Lower lobe of right lung (tissue), 2 donors: ENCODE results near the gene HDAC9. TPM values are rescaled to one million over a fixed set of nuclear protein-coding genes. Genes with fewer than 3 reads are reported as not detected.

ENCODE experiments used
- ATAC-seq, 2 donors: fragments of 200-7000 bp; cut with Tn5 transposase; one replicate each; pipeline ENCODE4 v1.9.1; 2020 to 2022; ENCODE audit warnings: mild to moderate bottlenecking in 2 of 2, moderate library complexity in 2 of 2
- DNase-seq: peaks from one replicate; pipeline ENCODE4 v3.0.0-alpha.2; 2020
- H3K27ac ChIP-seq: fragments of 200-600 bp; one replicate; pipeline ENCODE4 v1.8.0; 2022
- H3K27me3 ChIP-seq: fragments of 200-600 bp; one replicate; pipeline ENCODE4 v1.8.0; 2022; ENCODE audit warnings: low read depth
- H3K36me3 ChIP-seq: fragments of 200-600 bp; one replicate; pipeline ENCODE4 v1.8.0; 2022; ENCODE audit warnings: mild to moderate bottlenecking
- H3K4me1 ChIP-seq: fragments of 200-600 bp; one replicate; pipeline ENCODE4 v1.8.0; 2022
- H3K4me3 ChIP-seq: fragments of 200-600 bp; one replicate; pipeline ENCODE4 v1.8.0; 2022; ENCODE audit warnings: mild to moderate bottlenecking
- H3K9me3 ChIP-seq: fragments of 200-600 bp; one replicate; pipeline ENCODE4 v1.8.0; 2022
- CTCF ChIP-seq: fragments of 200-600 bp; IDR thresholded peaks from one replicate; pipeline ENCODE4 v1.8.0; 2022; ENCODE audit warnings: antibody characterized with exemption, mild to moderate bottlenecking
- intact Hi-C: fragments of 100-400 bp; cut with DNase I; formaldehyde crosslinking; loops from one replicate; pipeline ENCODE4 v1.11.0; 2022
- total RNA-seq: library from RNA; stranded (reverse); fragmentation: NEBNext Ultra II Directional; extraction: Animal tissue kit (Norgen Biotek cat#: 25700); gene quantifications from one replicate; pipeline ENCODE4 v1.2.1, GENCODE V29; 2021
- donor health status: DM: no; HTN: yes; CAD: no; lungs with severe emphysema.

The HDAC9 gene
- total RNA-seq, 1 donor from 2014 or later, result 14.3 TPM

DNA sequence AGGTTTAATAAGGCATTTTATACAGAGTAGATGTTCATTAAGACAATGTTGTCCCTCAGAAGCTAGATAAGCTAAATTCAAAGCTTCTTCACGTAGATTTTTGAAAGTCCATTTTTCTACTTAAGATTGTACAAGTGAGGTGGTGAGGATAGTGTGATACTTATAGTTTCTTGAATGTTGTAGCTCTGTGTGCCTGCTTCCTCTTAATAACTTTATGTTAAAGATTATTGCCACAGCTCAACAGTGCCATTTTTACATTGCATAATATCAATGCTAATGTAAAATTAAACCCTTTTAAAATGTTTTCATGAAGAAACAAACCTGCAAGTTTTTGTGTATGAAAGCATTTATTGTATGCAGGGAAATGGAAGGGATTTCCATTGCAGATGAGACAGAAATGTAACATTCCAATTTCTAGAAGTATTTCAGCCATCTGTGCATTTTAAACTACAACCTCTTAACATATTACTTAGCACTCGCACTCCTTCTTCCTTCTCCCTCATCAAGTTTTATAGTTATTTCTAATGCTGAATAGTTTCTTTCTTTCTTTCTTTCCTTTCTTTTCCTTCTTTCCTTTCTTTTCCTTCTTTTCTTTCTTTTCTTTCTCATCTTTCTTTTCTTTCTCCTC, 409.9 kb downstream of the HDAC9 start:
- H3K4me1 ChIP-seq, result no peaks in the 10 kb centered on the region
- TF ChIP-seq CTCF, result no peak
- H3K4me3 ChIP-seq, result no peak overlapping the region
- H3K27me3 ChIP-seq, result no peaks in the 10 kb centered on the region
- ATAC-seq (no peak), DNase-seq (no peak)
- intact Hi-C loops, result no loop called here
- H3K36me3 ChIP-seq, result no peaks in the 10 kb centered on the region
- H3K9me3 ChIP-seq, result peaks cover 1% of the 10 kb centered on the region
- H3K27ac ChIP-seq, result no peak overlapping the region

DNA sequence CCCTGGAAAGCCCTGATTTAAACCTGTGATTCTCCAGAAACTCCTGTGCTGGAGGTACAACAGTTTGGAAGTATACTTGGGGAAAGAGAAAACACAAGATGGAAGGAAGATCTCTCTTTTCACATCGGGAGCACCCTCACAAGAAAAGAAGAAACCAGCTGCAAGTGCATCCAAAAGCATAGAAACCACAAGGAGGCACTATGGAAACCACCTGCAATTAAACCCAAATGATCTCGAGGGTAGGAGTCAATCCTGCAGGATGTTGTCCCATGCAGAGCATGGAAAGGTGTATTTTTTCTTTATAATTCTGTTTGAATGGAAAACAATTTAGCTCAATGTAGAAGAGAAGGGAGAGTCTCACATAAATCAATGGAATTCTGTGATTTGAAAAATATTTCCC, 411.4 kb downstream of the HDAC9 start:
- Histone ChIP-seq H3K36me3 (no peaks in the 10 kb centered on the region), H3K4me1 (no peaks in the 10 kb centered on the region), H3K27ac (no peak overlapping the region), H3K9me3 (peaks cover 4% of the 10 kb centered on the region), H3K4me3 (no peak overlapping the region), H3K27me3 (no peaks in the 10 kb centered on the region)
- intact Hi-C loops, result no loop called here
- no peak for ATAC-seq
- DNase-seq, result no peak
- no peak for TF ChIP-seq CTCF

DNA sequence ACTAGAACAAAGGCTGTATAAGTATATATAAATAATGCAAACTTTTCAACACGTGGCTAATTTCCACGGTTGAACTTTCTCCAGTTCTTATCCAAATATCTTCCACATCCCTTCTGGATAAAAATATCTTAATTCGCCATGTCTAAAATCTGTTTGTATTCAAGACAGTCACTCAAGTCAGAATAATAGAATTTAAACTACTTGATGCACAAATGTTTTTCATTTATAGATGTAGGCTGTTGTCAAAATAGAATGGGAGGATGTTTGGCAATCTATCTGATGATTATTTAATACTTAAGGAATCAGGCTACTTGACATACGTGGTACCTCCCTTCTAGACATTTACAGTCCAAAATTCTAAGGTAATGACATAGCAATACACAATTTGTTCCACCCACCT, 417.6 kb downstream of the HDAC9 start:
- no peak for ATAC-seq
- no peak for DNase-seq
- intact Hi-C loops, result no loop called here
- Histone ChIP-seq H3K9me3 (peaks cover 4% of the 10 kb centered on the region), H3K4me1 (no peaks in the 10 kb centered on the region), H3K4me3 (no peak overlapping the region), H3K27ac (no peak overlapping the region), H3K36me3 (no peaks in the 10 kb centered on the region), H3K27me3 (no peaks in the 10 kb centered on the region)
- no peak for TF ChIP-seq CTCF

DNA sequence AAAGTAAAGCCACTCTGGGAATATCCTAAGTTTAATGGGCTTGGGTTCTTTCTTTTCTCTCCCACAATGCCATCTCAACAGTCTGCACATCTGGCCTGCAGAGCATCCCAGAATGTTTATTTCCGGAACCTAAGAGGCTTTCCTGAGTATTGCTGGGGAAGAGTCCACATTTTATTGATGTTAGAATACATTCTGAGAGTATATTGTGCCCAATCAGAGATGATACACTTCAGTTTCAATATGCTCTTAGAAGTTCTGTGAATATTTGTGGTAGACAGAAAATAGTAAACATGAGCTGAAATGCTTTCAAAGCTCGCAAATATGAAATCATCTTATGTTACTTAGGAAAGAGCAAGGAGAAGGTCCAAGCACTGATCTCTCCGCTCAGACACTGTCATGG, 421.3 kb downstream of the HDAC9 start:
- intact Hi-C loops, result no loop called here
- H3K27me3 ChIP-seq, result no peaks in the 10 kb centered on the region
- H3K4me3 ChIP-seq, result no peak overlapping the region
- H3K27ac ChIP-seq, result no peak overlapping the region
- H3K36me3 ChIP-seq, result no peaks in the 10 kb centered on the region
- peaks cover 5% of the 10 kb centered on the region for H3K9me3 ChIP-seq
- H3K4me1 ChIP-seq, result no peaks in the 10 kb centered on the region
- no peak for TF ChIP-seq CTCF
- DNase-seq (no peak), ATAC-seq (no peak)

DNA sequence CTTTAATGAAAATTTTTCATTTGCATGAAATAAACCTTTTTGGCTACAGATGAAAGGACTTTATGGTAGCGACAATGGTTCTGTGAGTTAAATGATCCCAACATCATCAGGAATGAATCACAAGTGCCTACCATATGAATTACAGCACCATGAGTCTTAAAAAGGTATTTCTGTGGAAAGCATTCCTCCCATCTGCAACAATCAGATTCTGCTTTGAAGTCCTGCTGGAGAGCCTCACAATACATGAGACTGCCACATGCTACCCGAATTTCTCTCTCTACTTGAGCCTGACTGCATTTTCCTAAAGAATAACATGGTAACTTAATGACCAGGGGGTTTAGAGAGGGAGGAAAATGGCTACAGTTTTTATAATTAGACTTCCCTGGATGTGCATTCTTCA, 431.6 kb downstream of the HDAC9 start:
- no peaks in the 10 kb centered on the region for H3K4me1 ChIP-seq
- no peaks in the 10 kb centered on the region for H3K9me3 ChIP-seq
- H3K27ac ChIP-seq, result no peak overlapping the region
- no peaks in the 10 kb centered on the region for H3K36me3 ChIP-seq
- TF ChIP-seq CTCF, result no peak
- no peak overlapping the region for H3K4me3 ChIP-seq
- ATAC-seq (no peak), DNase-seq (no peak)
- H3K27me3 ChIP-seq, result no peaks in the 10 kb centered on the region
- intact Hi-C loops, result no loop called here
